Osteocyte (in vitro differentiated cells): Measurements from ENCODE around the gene CMTM1. TPM values are rescaled to one million over a fixed set of nuclear protein-coding genes. Genes with fewer than 3 reads are reported as not detected.
"Not testable (repeated sequence)": the region's sequence is repeated elsewhere in the genome, so short reads cannot be mapped to it uniquely, and the experiment has no call there.

Source experiments
- DNase-seq: peaks from one replicate; pipeline ENCODE4 v3.0.0; 2021; ENCODE audit warnings: mixed read lengths; ENCODE audit not compliant: unreplicated experiment; ENCODE audit errors: extremely low spot score
- H3K27ac Mint-ChIP-seq: one replicate; pipeline ENCODE4 v1.8.0; 2021; ENCODE audit warnings: mild to moderate bottlenecking, mixed read lengths; ENCODE audit not compliant: unreplicated experiment
- H3K27me3 Mint-ChIP-seq: one replicate; pipeline ENCODE4 v1.8.0; 2021; ENCODE audit warnings: mixed read lengths; ENCODE audit not compliant: unreplicated experiment
- H3K36me3 Mint-ChIP-seq: one replicate; pipeline ENCODE4 v1.8.0; 2021; ENCODE audit warnings: mixed read lengths; ENCODE audit not compliant: unreplicated experiment
- H3K4me1 Mint-ChIP-seq: one replicate; pipeline ENCODE4 v1.8.0; 2021; ENCODE audit warnings: mixed read lengths; ENCODE audit not compliant: unreplicated experiment
- H3K4me3 Mint-ChIP-seq: one replicate; pipeline ENCODE4 v1.8.0; 2021; ENCODE audit warnings: mild to moderate bottlenecking, moderate library complexity, mixed read lengths; ENCODE audit not compliant: unreplicated experiment
- H3K9me3 Mint-ChIP-seq: one replicate; pipeline ENCODE4 v1.8.0; 2021; ENCODE audit warnings: mixed read lengths; ENCODE audit not compliant: unreplicated experiment
- CTCF ChIP-seq: fragments of 200-600 bp; sonication (generic); IDR thresholded peaks from 2 replicates; pipeline ENCODE4 v1.5.0; 2021; ENCODE audit warnings: antibody characterized with exemption, mild to moderate bottlenecking, moderate library complexity
- total RNA-seq: library from RNA; stranded (reverse); gene quantifications from 2 replicates; pipeline ENCODE4 v1.2.1, GENCODE V29; 2021

CMTM1 gene
- total RNA-seq, 1 donor from 2014 or later = 7.8 TPM

DNA sequence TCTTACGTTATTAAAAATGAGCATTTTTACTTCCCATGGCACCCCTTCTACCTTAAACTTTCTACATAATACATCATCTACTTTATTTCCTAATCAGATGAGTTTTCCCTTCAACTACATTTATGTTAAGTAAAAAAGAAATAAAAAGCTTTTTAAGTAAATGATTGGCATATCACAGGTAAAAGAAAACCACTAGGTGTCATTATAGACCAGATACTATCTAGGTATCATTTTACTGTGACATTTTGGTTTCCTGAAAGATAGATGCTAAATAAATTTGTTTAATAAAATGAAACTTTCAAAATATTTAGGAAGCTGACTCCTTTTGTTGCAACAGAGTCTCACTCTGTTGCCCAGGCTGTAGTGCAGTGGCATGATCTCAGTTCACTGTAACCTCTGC is 3.8 kb upstream of the CMTM1 start:
- DNase-seq = no peak
- no peaks in the 10 kb centered on the region for H3K27me3 Mint-ChIP-seq
- no peaks in the 10 kb centered on the region for H3K4me1 Mint-ChIP-seq
- TF ChIP-seq CTCF = no peak
- H3K36me3 Mint-ChIP-seq = peaks cover 30% of the 10 kb centered on the region
- no peak overlapping the region for H3K27ac Mint-ChIP-seq
- no peaks in the 10 kb centered on the region for H3K9me3 Mint-ChIP-seq
- H3K4me3 Mint-ChIP-seq = no peak overlapping the region

DNA sequence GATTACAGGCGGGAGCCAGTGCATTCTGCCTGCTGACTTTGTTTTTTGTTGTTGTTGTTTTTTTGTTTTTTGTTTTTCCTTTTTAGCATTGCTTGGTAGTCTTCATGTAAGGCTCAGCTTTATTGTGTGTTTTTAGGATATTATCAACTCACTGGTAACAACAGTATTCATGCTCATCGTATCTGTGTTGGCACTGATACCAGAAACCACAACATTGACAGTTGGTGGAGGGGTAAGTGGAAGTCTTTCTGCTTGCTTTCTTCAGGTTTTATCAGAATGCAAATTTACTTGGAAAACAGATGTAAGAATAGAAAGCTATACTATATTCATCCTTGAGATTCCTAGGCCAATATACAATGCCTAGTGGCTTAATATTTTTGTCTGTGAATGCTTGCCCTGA is 3.3 kb upstream of the CMTM1 start:
- TF ChIP-seq CTCF = no peak

DNA sequence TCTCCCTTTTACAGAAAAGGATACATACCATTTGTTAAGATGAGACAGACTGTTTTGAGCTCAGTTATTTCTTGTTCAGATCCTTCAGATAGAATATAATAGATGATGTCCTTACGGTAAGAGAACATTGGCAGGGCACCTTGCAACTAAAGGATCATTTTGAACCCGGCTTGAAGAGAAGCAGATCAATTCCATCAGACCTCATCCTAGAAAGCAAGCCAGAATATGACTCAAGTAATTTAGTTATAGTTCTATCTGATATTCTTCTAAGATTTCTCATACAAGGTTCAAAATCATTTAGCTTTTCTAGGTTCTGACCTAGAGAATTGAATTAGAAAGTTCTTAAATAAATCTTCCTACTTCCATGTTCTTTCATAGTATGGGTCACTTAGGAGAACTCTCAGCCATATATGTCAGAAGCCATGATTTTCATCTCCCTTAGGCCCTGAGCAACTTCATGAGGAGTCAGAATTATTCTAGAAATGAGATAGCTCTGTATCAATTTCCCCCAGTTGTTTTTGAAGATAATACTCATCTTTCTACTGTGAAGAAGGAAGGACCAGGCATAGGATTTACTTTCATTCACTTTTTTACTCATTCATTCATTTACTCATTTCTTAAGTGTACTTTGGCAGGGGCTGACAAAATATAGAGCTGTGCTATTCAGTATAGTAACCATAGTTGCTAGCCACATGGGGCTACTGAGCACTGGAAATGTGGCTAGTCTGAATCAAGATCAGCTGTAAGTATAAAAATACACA is 2.5 kb upstream of the CMTM1 start:
- H3K9me3 Mint-ChIP-seq = no peaks in the 10 kb centered on the region
- no peak overlapping the region for H3K27ac Mint-ChIP-seq
- H3K36me3 Mint-ChIP-seq = peaks cover 26% of the 10 kb centered on the region
- H3K4me1 Mint-ChIP-seq = peaks cover 2% of the 10 kb centered on the region
- DNase-seq = no peak
- TF ChIP-seq CTCF = no peak
- H3K27me3 Mint-ChIP-seq = no peaks in the 10 kb centered on the region
- H3K4me3 Mint-ChIP-seq = no peak overlapping the region

More for the DNA sequence above, 3.3 kb upstream of the CMTM1 start:
- Mint-ChIP-seq H3K9me3 (no peaks in the 10 kb centered on the region), H3K27me3 (no peaks in the 10 kb centered on the region), H3K36me3 (peaks cover 30% of the 10 kb centered on the region), H3K27ac (no peak overlapping the region), H3K4me1 (no peaks in the 10 kb centered on the region), H3K4me3 (no peak overlapping the region)
- no peak for DNase-seq

DNA sequence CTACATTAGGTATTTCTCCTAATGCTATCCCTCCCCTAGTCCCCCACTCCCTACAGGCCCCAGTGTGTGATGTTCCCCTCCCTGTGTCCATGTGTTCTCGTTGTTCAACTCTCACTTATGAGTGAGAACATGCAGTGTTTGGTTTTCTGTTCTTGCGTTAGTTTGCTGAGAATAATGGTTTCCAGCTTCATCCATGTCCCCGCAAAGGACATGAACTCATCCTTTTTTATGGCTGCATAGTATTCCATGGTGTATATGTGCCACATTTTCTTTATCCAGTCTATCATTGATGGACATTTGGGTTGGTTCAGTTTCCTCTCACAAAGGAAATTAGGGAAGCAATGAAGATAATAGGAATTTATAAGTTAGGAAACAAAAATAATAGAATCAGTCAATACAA is 1.0 kb downstream of the CMTM1 start:
- H3K36me3 Mint-ChIP-seq = peaks cover 16% of the 10 kb centered on the region
- not testable (repeated sequence) for H3K9me3 Mint-ChIP-seq, H3K27ac Mint-ChIP-seq, H3K27me3 Mint-ChIP-seq, H3K4me3 Mint-ChIP-seq
- H3K4me1 Mint-ChIP-seq = peaks cover 30% of the 10 kb centered on the region
- peak; percentile 7 for DNase-seq

DNA sequence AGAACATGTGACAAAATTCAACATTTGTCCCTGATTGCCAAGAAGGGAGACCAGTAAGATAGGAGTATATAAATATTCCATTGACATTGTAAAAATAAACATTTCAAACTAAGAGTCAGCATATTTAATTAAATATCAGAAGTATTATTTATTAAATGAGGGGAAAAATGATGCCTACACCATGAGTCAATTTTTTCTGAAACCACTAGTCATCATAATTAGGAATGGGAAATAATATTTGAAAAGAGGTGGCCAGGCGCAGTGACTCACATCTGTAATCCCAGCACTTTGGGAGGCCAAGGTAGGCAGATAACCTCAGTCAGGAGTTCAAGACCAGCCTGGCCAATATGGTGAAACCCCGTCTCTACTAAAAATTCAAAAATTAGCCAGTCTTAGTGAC is 2.1 kb downstream of the CMTM1 start:
- Mint-ChIP-seq H3K4me3 (no peak overlapping the region), H3K27ac (no peak overlapping the region), H3K9me3 (no peaks in the 10 kb centered on the region), H3K4me1 (peaks cover 40% of the 10 kb centered on the region), H3K27me3 (no peaks in the 10 kb centered on the region), H3K36me3 (peaks cover 16% of the 10 kb centered on the region)
- TF ChIP-seq CTCF = no peak
- DNase-seq = no peak
